HepG2 (cell line): ENCODE data around the gene PPP1R13B. TPM values are rescaled to one million over a fixed set of nuclear protein-coding genes. Genes with fewer than 3 reads are reported as not detected.

ENCODE experiments used
- ATF1 ChIP-seq: IDR thresholded peaks from 2 replicates; pipeline ENCODE4 v1.6.1; 2016; ENCODE audit warnings: mild to moderate bottlenecking, control low read depth
- CENPX ChIP-seq: sonication (generic); formaldehyde crosslinking; IDR thresholded peaks from 2 replicates; pipeline ENCODE4 v1.9.0; 2021; ENCODE audit warnings: mild to moderate bottlenecking, missing genetic modification reagents, moderate library complexity
- DNMT1 ChIP-seq: sonication (generic); formaldehyde crosslinking; IDR thresholded peaks from 2 replicates; pipeline ENCODE4 v1.5.1; 2020; ENCODE audit warnings: mild to moderate bottlenecking, missing genetic modification reagents
- ETV6 ChIP-seq: sonication (generic); formaldehyde crosslinking; conservative IDR thresholded peaks from 2 replicates; pipeline ENCODE4 v1.4.0; 2020; ENCODE audit warnings: missing genetic modification reagents
- FOXM1 ChIP-seq: sonication (generic); formaldehyde crosslinking; IDR thresholded peaks from 2 replicates; pipeline ENCODE4 v1.5.0; 2020; ENCODE audit warnings: missing genetic modification reagents
- HCFC1 ChIP-seq: fragments of 150-350 bp; IDR thresholded peaks from 2 replicates; pipeline ENCODE4 v1.6.1; 2014; ENCODE audit warnings: low read depth, low read length
- HMGA1 ChIP-seq: sonication (generic); formaldehyde crosslinking; conservative IDR thresholded peaks from 2 replicates; pipeline ENCODE4 v1.4.0; 2020; ENCODE audit warnings: missing genetic modification reagents
- HOMEZ ChIP-seq: IDR thresholded peaks from 2 replicates; pipeline ENCODE4 v1.6.1; 2016; ENCODE audit warnings: low read depth
- PCBP1 ChIP-seq: fragments of 200-400 bp; formaldehyde crosslinking; IDR thresholded peaks from 2 replicates; pipeline ENCODE4 v1.6.1; 2017; ENCODE audit warnings: mild to moderate bottlenecking, low read depth, low read length, borderline replicate concordance
- PHF21A ChIP-seq: sonication (generic); formaldehyde crosslinking; IDR thresholded peaks from 2 replicates; pipeline ENCODE4 v1.5.0; 2020; ENCODE audit warnings: mild to moderate bottlenecking, missing genetic modification reagents
- PRMT3 ChIP-seq: sonication (generic); formaldehyde crosslinking; IDR thresholded peaks from 2 replicates; pipeline ENCODE4 v1.8.1; 2022; ENCODE audit warnings: low read depth, mild to moderate bottlenecking, moderate library complexity, missing genetic modification reagents, borderline replicate concordance
- RAD21 ChIP-seq: fragments of 450-650 bp; formaldehyde crosslinking; IDR thresholded peaks from 2 replicates; pipeline ENCODE4 v1.5.0; 2020; ENCODE audit warnings: mild to moderate bottlenecking
- SNAPC2 ChIP-seq: sonication (generic); formaldehyde crosslinking; IDR thresholded peaks from 2 replicates; pipeline ENCODE4 v1.8.1; 2022; ENCODE audit warnings: mild to moderate bottlenecking, missing genetic modification reagents
- SRF ChIP-seq: IDR thresholded peaks from 2 replicates; pipeline ENCODE4 v1.6.1; 2011; ENCODE audit warnings: mild to moderate bottlenecking, low read depth, low read length, moderate library complexity
- ZBTB33 ChIP-seq: sonication (generic); formaldehyde crosslinking; IDR thresholded peaks from 2 replicates; pipeline ENCODE4 v1.4.0; 2020; ENCODE audit warnings: missing genetic modification reagents
- ZFP36L2 ChIP-seq: sonication (generic); formaldehyde crosslinking; IDR thresholded peaks from 2 replicates; pipeline ENCODE4 v1.4.0; 2020; ENCODE audit warnings: missing genetic modification reagents
- ZMAT3 ChIP-seq: sonication (generic); formaldehyde crosslinking; conservative IDR thresholded peaks from 2 replicates; pipeline ENCODE4 v1.7.0; 2021; ENCODE audit warnings: missing genetic modification reagents
- ZMYM3 ChIP-seq: sonication (generic); formaldehyde crosslinking; IDR thresholded peaks from 2 replicates; pipeline ENCODE4 v1.5.1; 2020; ENCODE audit warnings: mild to moderate bottlenecking, missing genetic modification reagents
- ZMYM4 ChIP-seq: sonication (generic); formaldehyde crosslinking; IDR thresholded peaks from 2 replicates; pipeline ENCODE4 v1.8.1; 2023; ENCODE audit warnings: mild to moderate bottlenecking, missing genetic modification reagents
- ZNF496 ChIP-seq: sonication (generic); formaldehyde crosslinking; IDR thresholded peaks from 2 replicates; pipeline ENCODE4 v1.8.1; 2023; ENCODE audit warnings: mild to moderate bottlenecking, moderate library complexity, missing genetic modification reagents; ENCODE audit not compliant: insufficient replicate concordance
- ZNF576 ChIP-seq: sonication (generic); formaldehyde crosslinking; IDR thresholded peaks from 2 replicates; pipeline ENCODE4 v1.4.0; 2020; ENCODE audit warnings: mild to moderate bottlenecking, missing genetic modification reagents
- ZNF577 ChIP-seq: sonication (generic); formaldehyde crosslinking; IDR thresholded peaks from 2 replicates; pipeline ENCODE4 v1.4.0; 2020; ENCODE audit warnings: mild to moderate bottlenecking, low read depth, missing genetic modification reagents, borderline replicate concordance
- ZNF605 ChIP-seq: sonication (generic); formaldehyde crosslinking; IDR thresholded peaks from 2 replicates; pipeline ENCODE4 v1.8.0; 2022; ENCODE audit warnings: mild to moderate bottlenecking, missing genetic modification reagents
- ZNF616 ChIP-seq: sonication (generic); formaldehyde crosslinking; IDR thresholded peaks from 2 replicates; pipeline ENCODE4 v1.5.0; 2020; ENCODE audit warnings: low read depth, mild to moderate bottlenecking, missing genetic modification reagents
- ZNF780A ChIP-seq: sonication (generic); formaldehyde crosslinking; IDR thresholded peaks from 2 replicates; pipeline ENCODE4 v1.8.0; 2022; ENCODE audit warnings: mild to moderate bottlenecking, missing genetic modification reagents, moderate library complexity
- ZNF790 ChIP-seq: sonication (generic); formaldehyde crosslinking; IDR thresholded peaks from 2 replicates; pipeline ENCODE4 v1.8.0; 2022; ENCODE audit warnings: missing genetic modification reagents, mild to moderate bottlenecking, borderline replicate concordance
- polyA plus RNA-seq, 8 experiments: library from polyadenylated mRNA; depleted of rRNA in 3 of 8; stranded (reverse) in 7 of 8; unstranded in 1 of 8; fragments of >200 nt; fragmentation: Illumina TruSeq in 4 of 8; extraction: Trizol in 4 of 8; gene quantifications; 2 replicates each; pipeline versions ENCODE4 v1.2.1 to v1.2.3, GENCODE V29; 2011 to 2016; ENCODE audit warnings: low read depth in 4 of 8, missing spikeins in 1 of 8, mixed read lengths in 1 of 8; ENCODE audit not compliant: insufficient read depth in 1 of 8
- total RNA-seq, 5 experiments: library from RNA; depleted of rRNA; stranded (reverse); fragments of >200 nt; fragmentation: Illumina TruSeq; extraction: Trizol; gene quantifications; 2 replicates each; pipeline ENCODE4 v1.2.3, GENCODE V29; 2016; ENCODE audit warnings: low read depth in 1 of 5

The PPP1R13B gene
- total and polyA plus RNA-seq, 2 of the 13 experiments (the other 11 are each of a cell fraction or from before 2014, with no cell fraction given): 4.6 to 9.4 TPM

GRCh38 chr14:103881268-103882201 lies 34.2 kb upstream of the PPP1R13B start (continued):
- peak; percentile 93 for TF ChIP-seq ZNF605 (CRISPR knock-in tag)
- TF ChIP-seq DNMT1 (CRISPR knock-in tag): no peak
- no peak for TF ChIP-seq PCBP1
- peak; percentile 90; the same call in 1 of the 2 replicates for TF ChIP-seq ZNF780A (CRISPR knock-in tag)
- peak; percentile 89; the same call in 1 of the 2 replicates for TF ChIP-seq SNAPC2 (CRISPR knock-in tag)
- no peak for TF ChIP-seq ZFP36L2 (CRISPR knock-in tag)
- TF ChIP-seq ZMAT3 (CRISPR knock-in tag): peak; percentile 97
- peak; percentile 91 for TF ChIP-seq ZMYM4 (CRISPR knock-in tag)
- peak; percentile 66; the same call in 1 of the 2 replicates for TF ChIP-seq HOMEZ (CRISPR knock-in tag)
- TF ChIP-seq CENPX: no peak
- no peak for TF ChIP-seq ZNF577 (CRISPR knock-in tag)
- TF ChIP-seq ETV6: no peak
- TF ChIP-seq ZNF616 (CRISPR knock-in tag): peak; percentile 97
- peak; percentile 96 for TF ChIP-seq PRMT3 (CRISPR knock-in tag)
- no peak for TF ChIP-seq HMGA1 (CRISPR knock-in tag)
- TF ChIP-seq ZBTB33 (CRISPR knock-in tag): peak; percentile 67; the same call in 1 of the 2 replicates
- TF ChIP-seq SRF: no peak
- peak; percentile 92 for TF ChIP-seq PHF21A
- TF ChIP-seq HCFC1: no peak
- 0 out of 2 replicates have a peak, but pooled peaks have one; percentile 26 for TF ChIP-seq FOXM1 (CRISPR knock-in tag)
- no peak for TF ChIP-seq ATF1 (CRISPR knock-in tag)
- TF ChIP-seq ZNF496 (CRISPR knock-in tag): no peak
- peak; percentile 97 for TF ChIP-seq ZNF576 (CRISPR knock-in tag)
- TF ChIP-seq RAD21 (CRISPR knock-in tag): peak; percentile 46; the same call in 1 of the 2 replicates
- TF ChIP-seq ZMYM3: peak; percentile 94
- peak; percentile 91; the same call in 1 of the 2 replicates for TF ChIP-seq ZNF790 (CRISPR knock-in tag)
